HG02642 (cell line): ENCODE measurements around the gene NFXL1.
A peak's percentile ranks its signal among the peaks of the same experiment; 100 is the strongest.

Source experiments
- ATAC-seq: cut with Tn5 transposase; IDR thresholded peaks from one replicate; pipeline ENCODE4 v1.9.1; 2021; ENCODE audit warnings: mild to moderate bottlenecking; ENCODE audit not compliant: unreplicated experiment, poor library complexity

NFXL1 gene

GRCh38 chr4:47899639-47900038, 14.7 kb downstream of the NFXL1 start:
- no peak for ATAC-seq

- ATAC-seq = no peak
Measured at GRCh38 chr4:47891928-47892327, 22.5 kb downstream of the NFXL1 start.

- ATAC-seq = no peak
Measured at GRCh38 chr4:47882228-47882627, 32.2 kb downstream of the NFXL1 start.

GRCh38 chr4:47879458-47879857, 34.9 kb downstream of the NFXL1 start:
- no peak for ATAC-seq

GRCh38 chr4:47876784-47877546, 37.4 kb downstream of the NFXL1 start:
- no peak for ATAC-seq

- no peak for ATAC-seq
Measured at GRCh38 chr4:47876310-47876709, 38.1 kb downstream of the NFXL1 start.

GRCh38 chr4:47873877-47874541, 40.4 kb downstream of the NFXL1 start:
- ATAC-seq = no peak

- ATAC-seq = no peak
Measured at GRCh38 chr4:47863486-47863885, 50.9 kb downstream of the NFXL1 start.

GRCh38 chr4:47862297-47862696, 52.1 kb downstream of the NFXL1 start:
- ATAC-seq = no peak

GRCh38 chr4:47860305-47860704, 54.1 kb downstream of the NFXL1 start:
- no peak for ATAC-seq

- no peak for ATAC-seq
Measured at GRCh38 chr4:47858006-47858405, 56.4 kb downstream of the NFXL1 start.

- ATAC-seq = no peak
Measured at GRCh38 chr4:47856713-47857112, 57.7 kb downstream of the NFXL1 start.

- ATAC-seq = no peak
Measured at GRCh38 chr4:47855350-47855749, 59.0 kb downstream of the NFXL1 start.

- no peak for ATAC-seq
Measured at GRCh38 chr4:47852136-47852535, 62.2 kb downstream of the NFXL1 start.

- ATAC-seq = no peak
Measured at GRCh38 chr4:47849466-47849865, 64.9 kb downstream of the NFXL1 start.

- ATAC-seq = no peak
Measured at GRCh38 chr4:47848041-47848440, 66.3 kb downstream of the NFXL1 start.

GRCh38 chr4:47842985-47843384, 71.4 kb downstream of the NFXL1 start:
- ATAC-seq = no peak

GRCh38 chr4:47840291-47840690, 74.1 kb downstream of the NFXL1 start:
- ATAC-seq = no peak

GRCh38 chr4:47839259-47839658, 75.1 kb downstream of the NFXL1 start:
- peak; percentile 53 for ATAC-seq

- ATAC-seq = no peak
Measured at GRCh38 chr4:47838445-47838844, 75.9 kb downstream of the NFXL1 start.

GRCh38 chr4:47837908-47838294, 76.5 kb downstream of the NFXL1 start, which contains the start of gene CORIN:
Gene CORIN (minus strand): TSS chr4:47838067. CDS start chr4:47837949, 118 bp downstream.
- no peak for ATAC-seq
